Measurements from ENCODE around the gene RPL13.

The RPL13 gene

GRCh38 chr16:89571636-89572035 lies 11.2 kb downstream of the RPL13 start:
- Histone ChIP-seq H3K9me3 (ENCODE audit: control insufficient read depth, insufficient read depth, low read length) (no peaks in the 10 kb centered on the region), H3F3A (ENCODE audit: control insufficient read depth, insufficient read depth) (peaks cover 8% of the 10 kb centered on the region), H3K79me2 (ENCODE audit: control insufficient read depth, low read length) (no peaks in the 10 kb centered on the region), H3K27me3 (ENCODE audit: control insufficient read depth, low read length) (peaks cover 5% of the 10 kb centered on the region), H3K9me2 (replicated peaks; ENCODE audit: control insufficient read depth, low read length) (no peaks in the 10 kb centered on the region), H3K4me1 (ENCODE audit: control insufficient read depth, low read length) (peaks cover 37% of the 10 kb centered on the region), H3K4me3 (ENCODE audit: low read length) (peak overlapping the region; percentile 41; the same call in 1 of the 2 replicates), H3K36me3 (ENCODE audit: control insufficient read depth, low read length) (no peaks in the 10 kb centered on the region; the same call in 1 of the 2 replicates), H4K20me1 (ENCODE audit: control insufficient read depth, insufficient read depth, low read depth, low read length) (no peaks in the 10 kb centered on the region), H3K4me2 (ENCODE audit: low read length) (peak overlapping the region; percentile 65), H3K27ac (ENCODE audit: low read depth, low read length) (peak overlapping the region; percentile 40; the same call in 1 of the 2 replicates)
- TF ChIP-seq CTCF (IDR thresholded peaks at IDR 0.05; ENCODE audit: low read depth, low read length, poor library complexity, severe bottlenecking) (no peak), EZH2phosphoT487 (IDR thresholded peaks at IDR 0.05; ENCODE audit: borderline replicate concordance, low read length) (no peak)

- peak overlapping the region; percentile 65 for H3K4me2 ChIP-seq (ENCODE audit: low read length)
- peaks cover 37% of the 10 kb centered on the region for H3K4me1 ChIP-seq (ENCODE audit: control insufficient read depth, low read length)
- H3K27me3 ChIP-seq (ENCODE audit: control insufficient read depth, low read length), result peaks cover 5% of the 10 kb centered on the region
- peaks cover 4% of the 10 kb centered on the region for H3F3A ChIP-seq (ENCODE audit: control insufficient read depth, insufficient read depth)
- TF ChIP-seq EZH2phosphoT487 (IDR thresholded peaks at IDR 0.05; ENCODE audit: borderline replicate concordance, low read length) (no peak), CTCF (IDR thresholded peaks at IDR 0.05; ENCODE audit: low read depth, low read length, poor library complexity, severe bottlenecking) (no peak)
- no peaks in the 10 kb centered on the region for H3K79me2 ChIP-seq (ENCODE audit: control insufficient read depth, low read length)
- no peaks in the 10 kb centered on the region; the same call in 1 of the 2 replicates for H3K36me3 ChIP-seq (ENCODE audit: control insufficient read depth, low read length)
- no peaks in the 10 kb centered on the region for H4K20me1 ChIP-seq (ENCODE audit: control insufficient read depth, insufficient read depth, low read depth, low read length)
- H3K27ac ChIP-seq (ENCODE audit: low read depth, low read length), result peak overlapping the region; percentile 40
- no peaks in the 10 kb centered on the region for H3K9me2 ChIP-seq (replicated peaks; ENCODE audit: control insufficient read depth, low read length)
- H3K9me3 ChIP-seq (ENCODE audit: control insufficient read depth, insufficient read depth, low read length), result no peaks in the 10 kb centered on the region
- H3K4me3 ChIP-seq (ENCODE audit: low read length), result peak overlapping the region; percentile 41
Observed at GRCh38 chr16:89572073-89572484, 11.6 kb downstream of the RPL13 start.

GRCh38 chr16:89572485-89573205 lies 12.2 kb downstream of the RPL13 start:
- no peaks in the 10 kb centered on the region for H3K9me2 ChIP-seq (replicated peaks; ENCODE audit: control insufficient read depth, low read length)
- H4K20me1 ChIP-seq (ENCODE audit: control insufficient read depth, insufficient read depth, low read depth, low read length), result no peaks in the 10 kb centered on the region
- H3K4me1 ChIP-seq (ENCODE audit: control insufficient read depth, low read length), result peaks cover 37% of the 10 kb centered on the region
- H3K79me2 ChIP-seq (ENCODE audit: control insufficient read depth, low read length), result no peaks in the 10 kb centered on the region
- peak overlapping the region; percentile 41 for H3K4me3 ChIP-seq (ENCODE audit: low read length)
- H3K9me3 ChIP-seq (ENCODE audit: control insufficient read depth, insufficient read depth, low read length), result no peaks in the 10 kb centered on the region
- H3K36me3 ChIP-seq (ENCODE audit: control insufficient read depth, low read length), result no peaks in the 10 kb centered on the region; the same call in 1 of the 2 replicates
- peaks cover 5% of the 10 kb centered on the region for H3K27me3 ChIP-seq (ENCODE audit: control insufficient read depth, low read length)
- peak overlapping the region; percentile 40 for H3K27ac ChIP-seq (ENCODE audit: low read depth, low read length)
- H3F3A ChIP-seq (ENCODE audit: control insufficient read depth, insufficient read depth), result no peaks in the 10 kb centered on the region
- TF ChIP-seq EZH2phosphoT487 (IDR thresholded peaks at IDR 0.05; ENCODE audit: borderline replicate concordance, low read length) (no peak), CTCF (IDR thresholded peaks at IDR 0.05; ENCODE audit: low read depth, low read length, poor library complexity, severe bottlenecking) (no peak)
- peak overlapping the region; percentile 65 for H3K4me2 ChIP-seq (ENCODE audit: low read length)
